Measurements from ENCODE around the gene BTRC.

DNA sequence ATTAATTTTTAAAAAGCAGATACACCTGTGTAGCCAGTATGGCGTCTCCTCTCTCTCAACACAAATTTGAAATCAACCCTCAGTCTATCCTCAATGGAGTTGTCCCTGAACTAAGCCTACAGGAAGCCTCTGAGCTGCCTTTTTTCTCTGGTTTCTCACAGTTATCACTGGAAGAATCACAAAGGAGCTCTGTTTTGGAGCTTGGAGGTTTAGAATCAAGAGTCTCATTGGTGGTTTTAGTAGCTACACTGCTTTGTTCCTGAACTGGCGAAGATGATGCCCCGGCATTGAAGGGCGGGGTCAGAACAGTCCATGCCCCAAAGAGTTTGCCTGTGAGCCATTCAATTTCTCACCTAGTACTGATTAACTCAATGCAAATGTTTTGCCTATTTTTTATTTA, 16.1 kb upstream of the BTRC start:
- TF ChIP-seq, protein P1, sequence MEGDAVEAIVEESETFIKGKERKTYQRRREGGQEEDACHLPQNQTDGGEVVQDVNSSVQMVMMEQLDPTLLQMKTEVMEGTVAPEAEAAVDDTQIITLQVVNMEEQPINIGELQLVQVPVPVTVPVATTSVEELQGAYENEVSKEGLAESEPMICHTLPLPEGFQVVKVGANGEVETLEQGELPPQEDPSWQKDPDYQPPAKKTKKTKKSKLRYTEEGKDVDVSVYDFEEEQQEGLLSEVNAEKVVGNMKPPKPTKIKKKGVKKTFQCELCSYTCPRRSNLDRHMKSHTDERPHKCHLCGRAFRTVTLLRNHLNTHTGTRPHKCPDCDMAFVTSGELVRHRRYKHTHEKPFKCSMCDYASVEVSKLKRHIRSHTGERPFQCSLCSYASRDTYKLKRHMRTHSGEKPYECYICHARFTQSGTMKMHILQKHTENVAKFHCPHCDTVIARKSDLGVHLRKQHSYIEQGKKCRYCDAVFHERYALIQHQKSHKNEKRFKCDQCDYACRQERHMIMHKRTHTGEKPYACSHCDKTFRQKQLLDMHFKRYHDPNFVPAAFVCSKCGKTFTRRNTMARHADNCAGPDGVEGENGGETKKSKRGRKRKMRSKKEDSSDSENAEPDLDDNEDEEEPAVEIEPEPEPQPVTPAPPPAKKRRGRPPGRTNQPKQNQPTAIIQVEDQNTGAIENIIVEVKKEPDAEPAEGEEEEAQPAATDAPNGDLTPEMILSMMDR (IDR thresholded peaks at IDR 0.05) = no peak
- no peak for TF ChIP-seq SREBF2 (IDR thresholded peaks at IDR 0.05)
- TF ChIP-seq, protein P2, sequence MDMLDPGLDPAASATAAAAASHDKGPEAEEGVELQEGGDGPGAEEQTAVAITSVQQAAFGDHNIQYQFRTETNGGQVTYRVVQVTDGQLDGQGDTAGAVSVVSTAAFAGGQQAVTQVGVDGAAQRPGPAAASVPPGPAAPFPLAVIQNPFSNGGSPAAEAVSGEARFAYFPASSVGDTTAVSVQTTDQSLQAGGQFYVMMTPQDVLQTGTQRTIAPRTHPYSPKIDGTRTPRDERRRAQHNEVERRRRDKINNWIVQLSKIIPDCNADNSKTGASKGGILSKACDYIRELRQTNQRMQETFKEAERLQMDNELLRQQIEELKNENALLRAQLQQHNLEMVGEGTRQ (IDR thresholded peaks at IDR 0.05) = no peak
- TF ChIP-seq, protein P3, sequence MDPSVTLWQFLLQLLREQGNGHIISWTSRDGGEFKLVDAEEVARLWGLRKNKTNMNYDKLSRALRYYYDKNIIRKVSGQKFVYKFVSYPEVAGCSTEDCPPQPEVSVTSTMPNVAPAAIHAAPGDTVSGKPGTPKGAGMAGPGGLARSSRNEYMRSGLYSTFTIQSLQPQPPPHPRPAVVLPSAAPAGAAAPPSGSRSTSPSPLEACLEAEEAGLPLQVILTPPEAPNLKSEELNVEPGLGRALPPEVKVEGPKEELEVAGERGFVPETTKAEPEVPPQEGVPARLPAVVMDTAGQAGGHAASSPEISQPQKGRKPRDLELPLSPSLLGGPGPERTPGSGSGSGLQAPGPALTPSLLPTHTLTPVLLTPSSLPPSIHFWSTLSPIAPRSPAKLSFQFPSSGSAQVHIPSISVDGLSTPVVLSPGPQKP (IDR thresholded peaks at IDR 0.05; ENCODE audit: low read depth, low read length) = no peak
- TF ChIP-seq CEBPB (IDR thresholded peaks at IDR 0.05) = no peak
- no peak for TF ChIP-seq RARB (CRISPR knock-in tag; IDR thresholded peaks at IDR 0.05)
- TF ChIP-seq NR3C1 (IDR thresholded peaks at IDR 0.05) = no peak
- TF ChIP-seq EP300 (IDR thresholded peaks at IDR 0.05) = no peak
- TF ChIP-seq MYC (IDR thresholded peaks at IDR 0.05; ENCODE audit: borderline replicate concordance, low read length) = no peak
- TF ChIP-seq RAD21 (conservative IDR thresholded peaks at IDR 0.05 in 1 of 2, IDR thresholded peaks at IDR 0.05 in 1 of 2) = no peak
- TF ChIP-seq, protein P4, sequence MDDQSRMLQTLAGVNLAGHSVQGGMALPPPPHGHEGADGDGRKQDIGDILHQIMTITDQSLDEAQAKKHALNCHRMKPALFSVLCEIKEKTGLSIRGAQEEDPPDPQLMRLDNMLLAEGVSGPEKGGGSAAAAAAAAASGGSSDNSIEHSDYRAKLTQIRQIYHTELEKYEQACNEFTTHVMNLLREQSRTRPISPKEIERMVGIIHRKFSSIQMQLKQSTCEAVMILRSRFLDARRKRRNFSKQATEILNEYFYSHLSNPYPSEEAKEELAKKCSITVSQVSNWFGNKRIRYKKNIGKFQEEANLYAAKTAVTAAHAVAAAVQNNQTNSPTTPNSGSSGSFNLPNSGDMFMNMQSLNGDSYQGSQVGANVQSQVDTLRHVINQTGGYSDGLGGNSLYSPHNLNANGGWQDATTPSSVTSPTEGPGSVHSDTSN (IDR thresholded peaks at IDR 0.05) = no peak
- TF ChIP-seq TFCP2L1 (CRISPR knock-in tag; IDR thresholded peaks at IDR 0.05) = no peak
- no peak for TF ChIP-seq POLR2A (IDR thresholded peaks at IDR 0.05; ENCODE audit: low read length)
- TF ChIP-seq RFX5 (IDR thresholded peaks at IDR 0.05) = no peak

Measured in A549 (cell line).